Esophagus mucosa (tissue), 1 donor: ENCODE data around the gene TPPP. TPM values are rescaled to one million over a fixed set of nuclear protein-coding genes. Genes with fewer than 3 reads are reported as not detected.
"Not testable (repeated sequence)": the region's sequence is repeated elsewhere in the genome, so short reads cannot be mapped to it uniquely, and the experiment has no call there.

Experiments used
- ATAC-seq: fragments of 200-7000 bp; cut with Tn5 transposase; one replicate; pipeline ENCODE4 v1.9.1; 2020
- total RNA-seq: library from RNA; stranded (reverse); gene quantifications from one replicate; pipeline ENCODE4 v1.2.4, GENCODE V29; 2023
- donor health status: DM: yes; HTN: yes; CAD: no.

Gene TPPP
- total RNA-seq, 1 donor from 2014 or later, result 3.3 TPM

DNA sequence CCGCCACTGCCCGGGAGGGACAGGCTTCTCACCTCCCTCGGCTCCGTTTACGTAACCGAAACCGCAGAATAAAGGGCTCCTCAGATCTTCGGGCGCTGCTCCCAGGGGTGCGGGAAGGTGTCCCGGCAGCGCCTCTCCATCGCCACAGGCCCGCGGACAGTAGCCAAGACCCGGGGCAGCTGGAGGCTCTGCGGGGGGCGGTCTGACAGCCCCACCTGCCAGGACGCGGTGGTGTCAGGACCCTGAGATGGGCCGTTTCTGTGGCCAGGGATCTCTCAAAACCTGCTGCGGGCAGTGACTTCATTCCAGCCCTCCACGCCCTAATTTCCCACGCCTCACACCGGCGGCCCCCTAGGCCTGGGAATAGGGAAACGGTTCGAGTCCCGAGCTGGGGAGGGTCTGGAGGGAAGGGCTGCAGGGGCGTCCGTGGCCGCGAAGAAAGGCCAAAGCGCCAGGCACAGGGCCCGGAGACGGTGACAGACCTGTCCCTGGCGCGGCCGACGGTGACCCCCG is 567 bp downstream of the TPPP start:
- peak; percentile 34 for ATAC-seq

DNA sequence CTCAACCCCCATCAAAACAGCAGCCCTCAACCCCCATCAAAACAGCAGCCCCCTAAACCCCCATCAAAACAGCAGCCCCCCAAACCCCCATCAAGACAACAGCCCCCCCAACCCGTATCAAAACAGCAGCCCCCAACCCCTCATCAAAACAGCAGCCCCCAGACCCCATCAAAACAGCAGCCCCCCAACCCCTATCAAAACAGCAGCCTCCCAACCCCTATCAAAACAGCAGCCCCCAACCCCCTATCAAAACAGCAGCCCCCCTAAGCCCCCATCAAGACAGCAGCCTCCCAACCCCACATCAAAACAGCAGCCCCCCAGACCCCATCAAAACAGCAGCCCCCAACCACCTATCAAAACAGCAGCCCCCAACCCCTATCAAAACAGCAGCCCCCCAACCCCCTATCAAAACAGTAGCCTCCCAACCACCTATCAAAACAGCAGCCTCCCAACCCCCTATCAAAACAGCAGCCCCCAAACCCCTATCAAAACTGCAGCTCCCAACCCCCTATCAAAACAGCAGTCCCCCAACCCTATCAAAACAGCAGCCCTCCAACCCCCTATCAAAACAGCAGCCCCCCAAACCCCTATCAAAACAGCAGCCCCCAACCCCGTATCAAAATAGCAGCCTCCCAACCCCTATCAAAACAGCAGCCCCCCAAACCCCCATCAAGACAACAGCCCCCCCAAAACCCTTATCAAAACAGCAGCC is 1.2 kb downstream of the TPPP start:
- no peak for ATAC-seq

DNA sequence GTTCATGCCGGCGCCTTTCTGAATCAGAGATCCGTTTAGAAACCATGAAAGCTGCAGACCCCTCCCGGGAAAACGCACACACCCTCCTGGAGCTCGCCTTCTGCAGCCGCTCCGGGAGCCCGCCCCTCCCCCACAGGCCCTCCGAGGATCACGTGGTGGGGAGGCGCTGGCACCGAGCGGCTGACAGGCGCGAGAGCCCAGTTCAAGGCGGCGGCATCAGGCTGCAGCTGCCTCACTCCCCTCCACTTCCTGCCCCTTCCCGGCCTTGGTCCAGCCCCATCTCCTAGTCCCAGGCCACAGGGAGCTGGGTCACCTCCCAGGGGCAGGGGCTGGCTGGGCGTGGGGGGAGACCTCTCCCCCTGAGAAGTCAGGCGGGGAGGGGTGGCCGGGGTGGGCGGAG is 2.1 kb downstream of the TPPP start:
- peak; percentile 21 for ATAC-seq

DNA sequence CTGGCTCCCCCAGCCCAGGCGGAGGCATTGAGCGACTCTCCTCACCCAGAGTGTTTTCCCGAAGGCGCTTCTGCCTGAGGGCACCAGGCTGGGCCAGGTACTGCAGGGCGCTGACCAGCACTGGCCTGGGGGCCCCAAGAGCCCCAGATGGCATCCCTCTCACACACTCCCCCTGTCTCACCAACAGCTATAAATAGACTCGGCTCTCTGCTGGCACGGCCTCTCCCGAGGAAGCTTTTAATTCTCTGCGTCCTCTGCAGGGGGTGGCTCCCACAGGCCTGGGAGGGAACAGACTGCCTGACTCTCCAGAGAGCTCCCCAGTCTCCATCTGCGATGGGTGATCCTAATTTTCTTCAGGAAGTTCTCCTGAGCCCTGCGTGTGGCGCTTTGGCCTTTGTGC is 2.9 kb downstream of the TPPP start:
- ATAC-seq, result peak; percentile 2

DNA sequence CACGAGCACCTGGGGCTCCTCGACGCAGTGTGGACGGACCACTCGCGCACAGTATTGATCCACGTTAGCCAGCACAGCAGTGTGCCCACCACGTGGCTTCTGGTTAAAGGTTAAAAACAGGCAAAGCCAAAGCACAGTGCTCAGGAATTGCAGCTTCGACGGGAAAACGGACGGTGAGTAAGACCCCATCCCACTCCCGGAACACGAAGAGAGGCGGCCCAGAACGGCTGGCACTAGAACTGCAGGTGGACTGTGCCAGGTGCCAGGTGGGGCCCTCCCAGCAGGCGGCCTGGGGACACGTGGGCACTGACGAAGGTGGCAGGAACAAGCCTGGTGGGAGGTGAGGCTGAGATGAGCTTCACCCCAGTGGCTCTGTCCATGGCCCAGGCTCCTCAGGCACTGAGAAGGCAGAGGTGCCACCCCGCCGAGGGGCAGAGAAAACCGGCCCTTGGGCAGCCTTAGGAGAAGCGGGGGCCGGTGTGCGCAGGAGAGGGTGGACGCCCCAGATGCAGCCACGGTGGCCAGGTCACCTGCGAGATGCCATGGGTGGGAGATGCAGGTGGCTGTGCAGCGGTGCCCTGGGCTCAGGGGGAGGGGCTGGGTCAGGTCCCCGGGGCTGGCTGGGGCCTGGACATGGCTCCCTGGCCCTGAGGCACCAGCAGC is 4.7 kb downstream of the TPPP start:
- ATAC-seq, result not testable (repeated sequence)

DNA sequence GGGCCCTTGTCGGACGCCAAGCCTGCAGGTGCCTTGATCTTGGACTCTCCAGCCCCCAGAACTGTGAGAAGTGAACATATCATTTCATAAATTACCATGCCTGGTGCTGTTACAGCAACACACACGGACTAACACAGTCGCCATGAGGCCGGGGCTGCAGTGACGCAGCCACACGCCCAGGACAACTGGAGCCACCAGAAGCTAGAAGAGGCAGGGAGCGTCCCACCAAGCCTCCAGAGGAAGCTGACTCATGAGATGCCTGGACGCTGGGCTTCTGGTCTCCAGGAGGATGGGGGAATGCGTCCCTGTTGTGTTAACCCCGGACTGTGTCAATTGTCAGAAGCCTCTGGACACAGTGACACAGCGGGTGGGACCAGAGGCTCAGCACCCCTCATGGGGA is 6.2 kb downstream of the TPPP start:
- not testable (repeated sequence) for ATAC-seq

DNA sequence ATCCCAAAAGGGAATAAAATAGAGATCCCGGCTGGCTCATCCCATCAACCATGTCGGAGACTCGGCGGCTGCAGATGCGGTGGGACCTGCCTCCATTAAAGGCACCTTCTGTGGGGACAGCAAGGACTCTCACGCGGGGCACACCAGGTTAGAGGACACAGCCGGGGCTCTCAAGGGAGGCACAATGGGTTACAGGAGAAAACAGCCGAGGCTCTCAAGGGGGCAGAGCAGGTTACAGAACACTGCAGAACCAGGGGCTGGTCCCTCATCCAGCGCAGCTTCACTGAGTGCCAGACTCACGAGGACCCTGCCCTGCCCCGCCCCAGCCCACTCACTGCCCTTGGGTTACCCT is 7.0 kb downstream of the TPPP start:
- ATAC-seq, result not testable (repeated sequence)

DNA sequence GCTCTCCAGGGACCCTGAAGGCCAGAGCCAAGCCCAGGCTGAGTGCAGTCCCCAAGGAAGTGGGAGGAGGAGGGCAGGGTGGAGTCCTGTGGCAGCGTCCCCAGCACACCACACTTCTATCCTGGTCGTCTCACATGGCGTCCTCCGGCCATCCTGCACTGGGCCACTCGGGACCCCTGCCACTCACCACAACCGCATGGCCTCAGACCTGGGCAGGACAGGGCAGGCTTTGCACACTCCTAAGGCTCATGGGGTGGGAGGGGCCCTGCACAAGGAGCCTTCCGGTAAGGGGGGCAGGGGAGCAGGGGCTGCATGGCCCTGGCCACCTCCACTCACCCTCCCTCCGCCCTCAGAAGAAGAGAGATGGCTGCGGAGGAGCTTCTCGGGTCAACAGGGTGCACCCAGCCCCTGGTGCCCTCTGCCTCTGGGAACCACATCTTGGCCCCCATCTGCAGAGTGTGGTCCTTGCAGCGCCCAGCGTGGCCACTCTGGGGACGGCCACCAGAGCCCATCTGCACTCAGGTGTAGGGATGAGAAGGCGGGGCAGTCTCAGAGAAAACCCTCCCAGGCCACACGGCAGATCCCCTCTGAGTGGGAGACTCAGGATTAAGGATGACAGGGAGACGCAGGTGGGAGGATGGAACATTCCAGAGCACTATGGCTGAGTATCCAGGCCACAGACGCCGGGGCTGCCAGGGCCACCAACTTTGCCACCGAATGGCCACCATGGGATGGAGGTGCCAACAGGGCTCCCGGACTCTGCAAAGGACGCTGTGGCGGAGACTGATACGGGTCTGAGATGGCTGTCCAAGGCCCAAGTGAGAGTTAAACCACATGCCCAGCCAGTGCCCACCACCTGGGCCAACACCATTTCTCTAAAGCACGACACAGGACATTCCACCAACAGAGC is 7.6 kb downstream of the TPPP start:
- no peak for ATAC-seq

DNA sequence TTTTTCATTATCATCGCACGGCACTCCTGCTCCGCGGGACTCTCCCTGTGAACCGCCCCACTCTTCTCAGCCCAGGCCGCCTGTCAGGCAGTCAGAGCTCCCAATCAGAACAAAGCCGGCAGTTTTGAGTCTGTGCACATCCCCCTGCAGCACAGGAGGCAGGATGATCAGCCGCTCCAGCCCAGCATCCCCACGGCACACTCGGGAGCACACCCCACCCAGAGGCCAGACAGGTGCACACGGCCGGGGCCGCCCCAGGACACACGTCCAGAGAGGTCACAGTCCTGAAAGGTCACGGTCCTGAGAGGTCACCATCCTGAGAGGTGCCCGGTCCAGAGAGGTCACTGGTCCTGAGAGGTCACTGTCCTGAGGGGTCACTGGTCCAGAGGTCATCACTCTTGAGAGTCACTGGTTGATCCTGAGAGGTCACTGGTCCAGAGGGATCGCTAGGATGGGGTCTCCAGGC is 8.4 kb downstream of the TPPP start:
- no peak for ATAC-seq

DNA sequence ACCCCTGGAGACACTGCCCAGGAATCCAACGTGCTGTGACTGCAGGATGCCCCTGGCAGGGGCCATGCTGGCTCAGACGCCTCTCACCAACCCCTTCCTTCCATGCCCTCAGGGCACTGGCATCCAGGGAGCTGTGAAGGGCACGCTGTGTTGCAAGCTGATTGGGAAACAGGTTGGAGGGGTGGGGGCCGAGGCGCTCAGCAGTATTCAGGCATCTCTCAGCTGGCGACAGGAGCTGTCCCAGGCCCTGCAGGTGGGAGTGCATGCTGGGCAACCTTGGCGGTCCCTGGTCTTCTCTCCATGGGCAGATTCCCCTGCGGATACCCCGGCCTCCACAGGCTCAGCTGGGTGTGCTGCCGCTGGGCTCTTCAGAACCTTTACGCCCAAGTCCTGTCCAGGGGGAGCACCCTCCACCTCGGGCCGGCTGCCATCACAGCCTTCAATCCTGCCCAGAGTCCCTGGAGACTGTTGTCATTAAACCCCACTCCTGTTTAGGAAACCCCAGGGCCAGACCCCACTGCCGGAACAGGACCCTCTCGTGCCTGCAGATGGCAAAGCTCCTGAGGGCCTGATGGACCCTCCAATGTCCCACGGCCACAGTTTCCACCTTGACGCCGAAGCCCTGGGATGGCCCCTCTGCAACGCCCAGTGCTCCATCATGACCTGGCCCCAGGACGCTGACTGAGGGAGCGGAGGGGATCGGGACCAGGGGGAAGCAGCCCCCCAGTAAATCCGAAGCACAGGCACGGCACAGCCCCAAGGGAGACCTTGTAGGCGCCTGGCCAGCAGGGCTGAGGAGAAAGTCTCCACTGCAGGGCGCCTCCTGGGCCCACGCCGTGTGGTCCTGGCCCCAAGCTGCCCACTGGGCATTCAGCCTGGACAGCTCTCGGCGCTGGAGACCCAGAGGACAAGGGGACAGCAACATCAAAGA is 9.3 kb downstream of the TPPP start:
- ATAC-seq, result peak; percentile 29

DNA sequence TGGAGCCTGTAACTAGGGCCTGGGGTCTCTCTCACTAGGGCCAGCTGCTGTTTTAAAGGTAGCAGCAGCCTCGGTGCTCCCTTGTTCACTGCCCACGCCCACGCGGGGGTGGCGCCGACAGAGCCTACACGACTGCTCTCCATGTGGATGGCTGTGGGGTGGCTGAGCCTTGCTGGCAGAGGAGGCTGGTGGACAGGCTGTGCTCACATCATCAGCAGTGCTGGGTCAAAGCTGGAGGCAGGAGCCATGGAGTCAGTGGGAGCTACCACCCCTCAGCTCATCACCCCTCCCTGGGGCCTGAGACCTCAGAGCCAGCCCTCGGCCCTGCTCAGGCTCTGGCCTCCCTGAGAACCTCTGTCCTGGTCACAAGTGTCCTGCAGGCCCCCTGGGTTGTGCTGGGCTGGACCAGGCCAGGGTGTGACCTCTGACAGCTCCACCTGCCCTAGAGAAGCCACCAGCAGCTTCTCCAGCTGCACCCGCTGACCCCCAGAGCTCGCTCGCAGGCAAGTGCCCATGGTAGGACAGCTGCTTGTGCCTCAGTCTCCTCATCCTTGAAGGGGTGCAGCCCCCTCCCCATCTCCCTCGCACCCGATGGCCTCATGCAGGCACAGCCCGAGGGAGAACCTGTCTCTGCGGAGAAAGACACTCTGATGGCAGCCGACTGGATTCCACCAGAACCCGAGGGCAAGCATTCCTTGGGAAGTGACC is 10.3 kb downstream of the TPPP start:
- not testable (repeated sequence) for ATAC-seq

DNA sequence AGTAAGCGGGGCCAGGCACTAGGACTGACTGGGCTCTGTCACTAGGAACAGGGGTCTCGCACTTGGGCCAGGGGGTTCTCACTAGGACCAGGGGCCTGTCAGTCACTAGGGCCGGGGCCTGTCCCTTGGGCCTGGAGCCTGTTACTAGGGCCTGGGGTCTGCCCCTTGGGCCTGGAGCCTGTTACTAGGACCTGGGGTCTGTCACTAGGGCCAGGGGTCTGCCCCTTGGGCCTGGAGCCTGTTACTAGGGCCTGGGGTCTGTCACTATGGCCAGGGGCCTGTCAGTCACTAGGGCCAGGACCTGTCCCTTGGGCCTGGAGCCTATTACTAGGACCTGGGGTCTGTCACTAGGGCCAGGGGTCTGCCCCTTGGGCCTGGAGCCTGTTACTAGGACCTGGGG is 10.9 kb downstream of the TPPP start:
- not testable (repeated sequence) for ATAC-seq

DNA sequence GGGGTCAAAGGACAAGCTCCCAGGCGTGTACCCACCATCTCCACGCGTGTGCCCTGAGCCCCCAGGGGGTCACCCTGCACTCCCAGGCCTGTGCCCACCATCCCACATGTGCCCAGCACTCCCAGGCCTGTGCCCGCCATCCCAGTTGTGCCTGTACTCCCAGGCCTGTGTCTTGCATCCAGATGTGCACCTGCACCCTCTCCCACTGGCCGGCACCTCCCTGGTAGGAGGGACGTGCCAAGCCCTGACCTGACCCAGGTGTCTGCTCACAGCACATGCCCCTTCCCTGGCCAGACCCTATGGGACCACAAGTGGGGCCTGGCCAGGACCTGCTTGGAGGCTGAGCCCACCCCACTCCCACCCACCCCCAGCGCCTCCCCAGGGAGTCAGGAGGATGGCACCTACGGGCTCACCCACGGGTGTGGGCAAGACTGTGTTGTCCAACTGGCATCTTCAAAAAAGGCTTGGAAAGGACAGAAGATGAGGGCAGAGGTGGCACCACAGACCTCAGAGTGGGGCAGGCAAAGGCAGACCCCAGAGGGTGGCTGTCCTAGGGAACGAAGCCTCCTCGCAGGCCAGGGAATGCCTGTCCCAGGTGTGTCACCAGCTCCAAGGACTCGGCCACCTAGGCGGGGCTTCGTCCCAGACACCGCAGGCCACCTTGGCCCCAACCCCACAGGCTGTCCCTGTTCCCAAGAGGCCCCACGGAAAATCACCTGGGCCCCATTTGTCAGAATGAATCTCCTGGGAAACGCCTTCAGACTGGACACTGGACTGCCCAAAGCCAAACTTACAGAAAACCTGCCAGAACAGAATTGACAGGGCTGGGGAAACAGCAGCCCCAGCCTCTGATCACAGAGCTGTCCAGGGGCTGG is 11.6 kb downstream of the TPPP start:
- ATAC-seq, result not testable (repeated sequence)

DNA sequence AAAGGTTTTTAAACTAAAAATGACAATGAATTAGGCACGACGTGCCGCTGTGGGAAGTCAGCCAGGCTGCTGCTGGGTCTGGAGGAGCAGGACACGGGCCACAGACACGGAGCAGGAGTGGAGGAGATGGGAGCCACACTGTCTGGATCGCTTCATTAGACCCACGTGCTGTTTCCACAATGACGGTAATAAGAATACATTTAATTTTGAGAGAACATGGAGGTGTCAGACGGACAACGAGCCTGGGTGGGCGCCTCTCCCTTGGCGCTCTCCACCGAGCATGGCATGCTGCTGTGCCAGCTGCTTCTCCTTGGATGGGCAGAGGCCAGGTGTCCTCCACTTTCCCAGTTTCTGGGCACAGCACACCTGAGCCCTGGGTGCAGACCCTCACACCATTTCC is 12.3 kb downstream of the TPPP start:
- not testable (repeated sequence) for ATAC-seq

DNA sequence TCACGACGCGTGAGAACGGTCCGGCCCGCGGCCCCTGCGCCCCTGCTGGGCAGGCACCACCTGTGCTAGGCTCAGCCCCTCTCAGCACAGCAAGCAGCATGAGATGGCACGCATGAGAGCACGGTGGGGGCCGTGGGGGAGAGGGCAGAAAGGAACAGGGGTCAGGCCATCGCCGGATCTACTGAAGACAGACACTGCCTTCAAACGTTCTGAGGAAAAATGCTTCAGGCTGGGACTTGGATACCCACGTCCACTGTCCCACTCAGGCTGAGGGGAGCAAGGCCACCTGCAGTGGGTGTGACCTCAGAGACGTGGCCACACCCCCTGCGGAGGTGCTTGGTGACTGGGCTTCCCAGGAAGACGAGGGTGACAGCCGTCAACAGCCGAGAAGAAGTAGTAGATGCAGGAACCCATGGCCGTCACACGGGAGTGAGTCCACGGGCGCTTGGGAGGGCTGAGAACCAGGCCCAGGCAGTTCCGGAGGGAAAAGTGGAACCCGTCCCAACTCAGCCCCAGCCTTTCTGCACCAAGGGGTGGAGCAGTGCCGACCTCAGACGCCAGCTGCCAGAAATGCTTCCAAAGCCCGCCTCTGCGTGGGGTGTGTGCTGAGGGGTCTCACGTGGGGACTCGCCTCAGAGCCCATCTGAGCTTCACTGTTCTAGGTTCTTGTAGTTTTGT is 12.9 kb downstream of the TPPP start:
- not testable (repeated sequence) for ATAC-seq

DNA sequence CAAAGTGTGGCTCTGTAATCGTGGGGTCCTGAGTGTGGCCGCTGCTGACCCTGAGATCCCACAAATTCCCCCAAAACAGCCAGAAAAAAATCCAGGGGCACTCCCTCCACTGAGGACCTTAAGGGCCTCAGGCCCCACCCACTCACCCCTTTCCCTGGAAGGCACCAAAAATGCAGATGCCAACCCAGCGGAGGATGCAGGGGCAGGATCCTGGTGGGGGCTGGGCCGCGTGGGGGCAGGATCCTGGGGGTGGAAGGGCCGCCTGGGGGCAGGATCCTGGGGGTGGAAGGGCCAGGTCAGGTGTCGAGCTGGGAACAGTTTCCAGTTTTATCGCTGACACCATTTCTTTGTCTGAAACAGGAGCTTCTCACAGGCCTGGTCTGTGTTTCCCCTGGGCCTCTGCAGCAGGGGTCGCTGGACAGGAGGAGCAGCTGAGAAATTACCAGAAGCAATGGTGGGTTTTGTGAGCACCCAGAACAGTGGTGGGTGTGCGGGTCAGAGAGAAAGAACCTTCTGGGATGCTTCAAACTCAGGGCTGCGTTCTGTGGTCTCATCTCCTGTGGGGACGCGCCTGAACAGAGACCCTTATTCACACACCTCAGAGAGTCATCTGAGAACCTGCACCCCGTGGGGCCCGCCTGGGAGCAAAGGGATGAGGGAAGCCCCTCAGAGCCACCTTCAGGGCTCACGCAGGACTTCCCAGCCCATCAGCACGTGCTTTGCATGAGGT is 13.8 kb downstream of the TPPP start:
- ATAC-seq, result not testable (repeated sequence)

DNA sequence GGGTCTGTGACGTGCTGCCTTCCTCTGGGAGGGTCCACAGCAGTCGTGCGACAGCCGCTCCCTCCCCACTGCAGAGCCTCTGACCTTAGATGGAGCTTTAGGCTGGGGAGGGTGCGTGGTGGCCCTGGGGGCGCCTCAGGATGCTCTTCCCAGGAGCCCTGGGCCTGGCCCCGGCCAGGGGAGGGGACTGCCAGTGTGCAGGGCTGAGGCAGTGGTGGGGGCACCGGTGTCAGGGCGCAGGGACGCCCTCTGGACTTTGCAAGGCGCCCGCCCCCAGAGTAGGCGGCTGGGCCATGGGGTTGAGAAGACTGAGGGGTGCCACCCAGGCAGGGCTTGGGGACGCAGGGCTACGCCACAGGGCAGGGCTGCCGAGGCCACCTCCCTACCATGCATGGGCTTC is 14.6 kb downstream of the TPPP start:
- ATAC-seq, result not testable (repeated sequence)
